K562 (cell line): ENCODE measurements around the gene SUPT20H. TPM values are rescaled to one million over a fixed set of nuclear protein-coding genes. Genes with fewer than 3 reads are reported as not detected.

Experiments
- BMI1 ChIP-seq: fragments of 150-350 bp; IDR thresholded peaks from 2 replicates; pipeline ENCODE4 v1.6.1; 2014; ENCODE audit warnings: low read length
- CBX2 ChIP-seq: fragments of 200-600 bp; sonication (generic); IDR thresholded peaks from one replicate; pipeline ENCODE4 v1.6.1; 2012; ENCODE audit warnings: mild to moderate bottlenecking, low read length, inconsistent platforms; ENCODE audit not compliant: insufficient read depth, poor library complexity, severe bottlenecking
- E2F3 ChIP-seq: fragments of 250-450 bp; sonication (Bioruptor Pico); IDR thresholded peaks from 2 replicates; pipeline ENCODE4 v1.4.0; 2020; ENCODE audit warnings: mild to moderate bottlenecking
- ETV5 ChIP-seq: sonication (generic); formaldehyde crosslinking; IDR thresholded peaks from 2 replicates; pipeline ENCODE4 v1.4.0; 2020; ENCODE audit warnings: low read depth, mild to moderate bottlenecking, missing genetic modification reagents
- GABPA ChIP-seq: fragments of 200-800 bp; sonication (Bioruptor generic); conservative IDR thresholded peaks from 2 replicates; pipeline ENCODE4 v1.6.1; 2016; ENCODE audit warnings: low read depth, missing genetic modification characterization, missing compliant biosample characterization
- HNRNPLL ChIP-seq: fragments of 200-400 bp; formaldehyde crosslinking; IDR thresholded peaks from 2 replicates; pipeline ENCODE4 v1.6.1; 2017; ENCODE audit warnings: low read length, low read depth, mild to moderate bottlenecking; ENCODE audit not compliant: poor library complexity, severe bottlenecking
- MNT ChIP-seq, 2 experiments: fragments of 450-650 bp; conservative IDR thresholded peaks; 2 replicates each; pipeline ENCODE4 v1.6.1; 2017; ENCODE audit warnings: mild to moderate bottlenecking in 2 of 2, moderate library complexity in 2 of 2
- MYC ChIP-seq, 2 experiments: fragments of 250-450 bp in 1 of 2; sonication (Bioruptor Pico) in 1 of 2; IDR thresholded peaks; 2 replicates each; pipeline versions ENCODE4 v1.5.1 to v1.6.1; 2012 to 2021; ENCODE audit warnings: low read depth in 2 of 2, borderline replicate concordance in 1 of 2, improper control_type of control experiment in 1 of 2, low read length in 1 of 2, mild to moderate bottlenecking in 1 of 2, moderate library complexity in 1 of 2
- NONO ChIP-seq, 2 experiments: fragments of 200-400 bp in 1 of 2; fragments of 450-650 bp in 1 of 2; formaldehyde crosslinking in 1 of 2; IDR thresholded peaks; 2 replicates each; pipeline ENCODE4 v1.6.1; 2017; ENCODE audit warnings: low read depth in 2 of 2, mild to moderate bottlenecking in 2 of 2, moderate library complexity in 2 of 2, low read length in 1 of 2
- NR2C1 ChIP-seq, 2 experiments: fragments of 450-650 bp; IDR thresholded peaks; 2 replicates each; pipeline ENCODE4 v1.6.1; 2017; ENCODE audit warnings: mild to moderate bottlenecking in 2 of 2, antibody characterized with exemption in 1 of 2, inconsistent platforms in 1 of 2, missing compliant biosample characterization in 1 of 2, missing genetic modification characterization in 1 of 2
- OTX1 ChIP-seq: fragments of 450-650 bp; formaldehyde crosslinking; IDR thresholded peaks from 2 replicates; pipeline ENCODE4 v1.4.0; 2022; ENCODE audit warnings: mild to moderate bottlenecking
- POLR2A ChIP-seq: fragments of 450-650 bp; conservative IDR thresholded peaks from 2 replicates; pipeline ENCODE4 v1.6.1; 2016
- RB1 ChIP-seq: fragments of 450-650 bp; IDR thresholded peaks from 2 replicates; pipeline ENCODE4 v1.6.1; 2017; ENCODE audit warnings: low read depth, mild to moderate bottlenecking
- ZNF644 ChIP-seq: fragments of 200-800 bp; sonication (Bioruptor generic); IDR thresholded peaks from 2 replicates; pipeline ENCODE4 v1.6.1; 2016; ENCODE audit warnings: low read depth, missing genetic modification characterization, missing compliant biosample characterization
- polyA plus RNA-seq, 8 experiments: library from polyadenylated mRNA; depleted of rRNA in 4 of 8; stranded (reverse) in 5 of 8; unstranded in 3 of 8; fragments of >200 nt; fragmentation: Nextera tagmentation in 2 of 8; fragmentation: Illumina TruSeq in 1 of 8; extraction: Ambion mirVana in 2 of 8; extraction: Trizol in 1 of 8; gene quantifications; 2 replicates each; pipeline versions ENCODE4 v1.2.1 to v1.2.3, GENCODE V29; 2011 to 2014; ENCODE audit warnings: inconsistent platforms in 1 of 8, missing spikeins in 1 of 8
- total RNA-seq, 7 experiments: library from RNA; depleted of rRNA in 6 of 7; stranded (reverse); fragments of >200 nt in 6 of 7; fragmentation: Illumina TruSeq in 2 of 7; extraction: Trizol in 2 of 7; gene quantifications; 2 replicates each; pipeline versions ENCODE4 v1.2.1 to v1.2.3, GENCODE V29; 2011 to 2021; ENCODE audit warnings: low replicate concordance in 1 of 7
- TF ChIP-seq, protein P1 (sequence below): fragments of 250-450 bp; sonication (Bioruptor Pico); IDR thresholded peaks from 2 replicates; pipeline ENCODE4 v1.9.0; 2021; ENCODE audit warnings: mild to moderate bottlenecking, inconsistent platforms

Gene SUPT20H
- total and polyA plus RNA-seq, 9 of the 15 experiments (the other 6 are each of a cell fraction or from before 2014, with no cell fraction given), result 11.4 to 71.8 (median 31.7) TPM

- TF ChIP-seq MNT (conservative IDR thresholded peaks at IDR 0.05) (peak in 1 of 2 experiments; percentile 31; a peak in 1 of 4 replicates), GABPA (peak; percentile 92), ETV5 (CRISPR knock-in tag) (peak; percentile 72), RB1 (no peak), ZNF644 (tag) (no peak), E2F3 (CRISPR knock-in tag) (no peak), OTX1 (CRISPR knock-in tag) (no peak), CBX2 (no peak), NONO (IDR thresholded peaks at IDR 0.05; ENCODE audit: low read depth in 2 of 2, low read length in 1 of 2) (peak in 1 of 2 experiments; percentile 64; a peak in 2 of 4 replicates), BMI1 (no peak), HNRNPLL (peak; percentile 30), MYC (IDR thresholded peaks at IDR 0.05; ENCODE audit: low read depth, low read length) (no peak), MYC (CRISPR knock-in tag; IDR thresholded peaks at IDR 0.05; ENCODE audit: borderline replicate concordance, low read depth) (0 out of 2 replicates have a peak, but pooled peaks have one; percentile 27), POLR2A (peak; percentile 81), NR2C1 (IDR thresholded peaks at IDR 0.05) (peak; percentile 85), NR2C1 (tag; IDR thresholded peaks at IDR 0.05) (peak; percentile 83)
- TF ChIP-seq, protein P1, sequence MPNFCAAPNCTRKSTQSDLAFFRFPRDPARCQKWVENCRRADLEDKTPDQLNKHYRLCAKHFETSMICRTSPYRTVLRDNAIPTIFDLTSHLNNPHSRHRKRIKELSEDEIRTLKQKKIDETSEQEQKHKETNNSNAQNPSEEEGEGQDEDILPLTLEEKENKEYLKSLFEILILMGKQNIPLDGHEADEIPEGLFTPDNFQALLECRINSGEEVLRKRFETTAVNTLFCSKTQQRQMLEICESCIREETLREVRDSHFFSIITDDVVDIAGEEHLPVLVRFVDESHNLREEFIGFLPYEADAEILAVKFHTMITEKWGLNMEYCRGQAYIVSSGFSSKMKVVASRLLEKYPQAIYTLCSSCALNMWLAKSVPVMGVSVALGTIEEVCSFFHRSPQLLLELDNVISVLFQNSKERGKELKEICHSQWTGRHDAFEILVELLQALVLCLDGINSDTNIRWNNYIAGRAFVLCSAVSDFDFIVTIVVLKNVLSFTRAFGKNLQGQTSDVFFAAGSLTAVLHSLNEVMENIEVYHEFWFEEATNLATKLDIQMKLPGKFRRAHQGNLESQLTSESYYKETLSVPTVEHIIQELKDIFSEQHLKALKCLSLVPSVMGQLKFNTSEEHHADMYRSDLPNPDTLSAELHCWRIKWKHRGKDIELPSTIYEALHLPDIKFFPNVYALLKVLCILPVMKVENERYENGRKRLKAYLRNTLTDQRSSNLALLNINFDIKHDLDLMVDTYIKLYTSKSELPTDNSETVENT (CRISPR knock-in tag), result peak; percentile 76; the same call in 1 of the 2 replicates
Observed at GRCh38 chr13:37058910-37059847, at the start of gene SUPT20H (continued).
